ENCODE measurements around the gene PRELP. TPM values are rescaled to one million over a fixed set of nuclear protein-coding genes. Genes with fewer than 3 reads are reported as not detected.

Gene PRELP
- total RNA-seq, 2 donors from 2014 or later, result 232 to 244 TPM

DNA sequence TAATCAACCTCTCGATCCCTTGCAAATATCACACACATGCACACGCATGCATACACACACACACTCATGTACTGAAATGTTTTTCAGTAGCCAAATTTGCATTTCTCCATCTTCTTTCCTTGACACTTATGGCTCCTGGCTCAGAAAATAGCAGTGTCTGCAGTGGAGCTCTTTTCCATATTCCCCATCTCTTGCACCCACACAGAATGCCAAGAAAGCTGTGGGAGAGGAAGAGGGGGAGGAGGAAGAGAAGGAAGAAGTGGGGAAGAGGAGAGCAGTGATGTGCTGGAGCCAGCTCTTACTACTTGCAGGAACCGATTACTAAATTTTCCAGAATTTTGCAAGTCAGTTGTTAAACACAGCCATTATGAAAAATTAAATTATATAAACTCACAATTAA, 28.2 kb downstream of the PRELP start:
- no peak for DNase-seq (ENCODE audit: low spot score)
- ATAC-seq (ENCODE audit: insufficient number of reproducible peaks, low FRiP score, low read depth), result no peak
- Histone ChIP-seq H3K36me3 (no peaks in the 10 kb centered on the region), H3K9me3 (no peaks in the 10 kb centered on the region), H3K27ac (no peak overlapping the region), H3K27me3 (replicated peaks; ENCODE audit: insufficient read depth) (no peaks in the 10 kb centered on the region), H3K4me1 (ENCODE audit: control insufficient read depth in 1 of 2, low read depth in 2 of 2) (peaks cover 2 to 35% of the 10 kb centered on the region in 2 donors), H3K4me3 (no peak overlapping the region)
- TF ChIP-seq, protein P1, sequence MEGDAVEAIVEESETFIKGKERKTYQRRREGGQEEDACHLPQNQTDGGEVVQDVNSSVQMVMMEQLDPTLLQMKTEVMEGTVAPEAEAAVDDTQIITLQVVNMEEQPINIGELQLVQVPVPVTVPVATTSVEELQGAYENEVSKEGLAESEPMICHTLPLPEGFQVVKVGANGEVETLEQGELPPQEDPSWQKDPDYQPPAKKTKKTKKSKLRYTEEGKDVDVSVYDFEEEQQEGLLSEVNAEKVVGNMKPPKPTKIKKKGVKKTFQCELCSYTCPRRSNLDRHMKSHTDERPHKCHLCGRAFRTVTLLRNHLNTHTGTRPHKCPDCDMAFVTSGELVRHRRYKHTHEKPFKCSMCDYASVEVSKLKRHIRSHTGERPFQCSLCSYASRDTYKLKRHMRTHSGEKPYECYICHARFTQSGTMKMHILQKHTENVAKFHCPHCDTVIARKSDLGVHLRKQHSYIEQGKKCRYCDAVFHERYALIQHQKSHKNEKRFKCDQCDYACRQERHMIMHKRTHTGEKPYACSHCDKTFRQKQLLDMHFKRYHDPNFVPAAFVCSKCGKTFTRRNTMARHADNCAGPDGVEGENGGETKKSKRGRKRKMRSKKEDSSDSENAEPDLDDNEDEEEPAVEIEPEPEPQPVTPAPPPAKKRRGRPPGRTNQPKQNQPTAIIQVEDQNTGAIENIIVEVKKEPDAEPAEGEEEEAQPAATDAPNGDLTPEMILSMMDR (IDR thresholded peaks at IDR 0.05), result no peak

DNA sequence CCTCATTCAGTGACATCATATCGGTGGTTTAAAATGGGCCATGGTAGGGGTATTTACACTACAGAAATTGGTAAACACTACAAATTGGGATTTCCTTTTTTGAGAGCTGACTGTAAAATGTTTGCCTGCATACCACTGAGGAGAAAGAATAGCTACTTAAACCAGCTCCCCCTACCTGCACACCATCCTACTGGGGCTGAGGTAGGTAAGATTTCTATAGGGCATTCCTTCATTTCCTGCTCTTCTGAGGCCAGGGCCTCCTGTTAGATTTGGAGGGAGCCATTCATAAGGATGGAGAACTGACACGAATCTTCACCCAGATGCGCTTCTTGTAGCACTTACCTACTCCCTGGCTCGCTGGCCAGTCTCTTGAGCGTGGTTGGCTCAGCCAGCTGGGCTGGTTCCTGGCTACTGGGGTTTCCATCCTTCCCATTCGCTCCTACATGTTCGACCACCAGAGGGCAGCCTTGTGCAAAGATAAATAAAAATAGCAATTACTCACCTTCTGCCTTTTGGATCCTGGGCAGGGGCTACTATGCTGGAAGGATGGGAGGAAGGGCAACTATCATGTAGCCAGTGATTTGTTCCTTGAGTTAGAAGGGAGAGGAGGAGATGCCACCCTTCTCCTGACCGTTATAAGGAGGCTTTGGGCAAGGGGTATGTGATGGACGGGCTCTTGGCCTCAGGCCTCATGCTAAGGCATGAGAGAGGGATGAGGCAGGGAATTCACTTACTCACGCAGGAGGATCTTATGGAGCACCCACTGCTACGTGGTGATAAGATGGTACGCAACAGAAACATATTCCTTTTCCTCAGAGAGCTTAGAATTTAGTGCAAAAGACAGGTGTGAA, 29.0 kb downstream of the PRELP start:
- H3K36me3 ChIP-seq, result no peaks in the 10 kb centered on the region
- H3K27ac ChIP-seq, result no peak overlapping the region
- H3K4me3 ChIP-seq, result no peak overlapping the region
- TF ChIP-seq, protein P1 (IDR thresholded peaks at IDR 0.05), result peak; percentile 88
- H3K27me3 ChIP-seq (replicated peaks; ENCODE audit: insufficient read depth), result no peaks in the 10 kb centered on the region
- peaks cover 2 to 39% of the 10 kb centered on the region in 2 donors for H3K4me1 ChIP-seq (ENCODE audit: control insufficient read depth in 1 of 2, low read depth in 2 of 2)
- ATAC-seq (ENCODE audit: insufficient number of reproducible peaks, low FRiP score, low read depth) (peak; percentile 19), DNase-seq (ENCODE audit: low spot score) (peak; percentile 81)
- H3K9me3 ChIP-seq, result no peaks in the 10 kb centered on the region

DNA sequence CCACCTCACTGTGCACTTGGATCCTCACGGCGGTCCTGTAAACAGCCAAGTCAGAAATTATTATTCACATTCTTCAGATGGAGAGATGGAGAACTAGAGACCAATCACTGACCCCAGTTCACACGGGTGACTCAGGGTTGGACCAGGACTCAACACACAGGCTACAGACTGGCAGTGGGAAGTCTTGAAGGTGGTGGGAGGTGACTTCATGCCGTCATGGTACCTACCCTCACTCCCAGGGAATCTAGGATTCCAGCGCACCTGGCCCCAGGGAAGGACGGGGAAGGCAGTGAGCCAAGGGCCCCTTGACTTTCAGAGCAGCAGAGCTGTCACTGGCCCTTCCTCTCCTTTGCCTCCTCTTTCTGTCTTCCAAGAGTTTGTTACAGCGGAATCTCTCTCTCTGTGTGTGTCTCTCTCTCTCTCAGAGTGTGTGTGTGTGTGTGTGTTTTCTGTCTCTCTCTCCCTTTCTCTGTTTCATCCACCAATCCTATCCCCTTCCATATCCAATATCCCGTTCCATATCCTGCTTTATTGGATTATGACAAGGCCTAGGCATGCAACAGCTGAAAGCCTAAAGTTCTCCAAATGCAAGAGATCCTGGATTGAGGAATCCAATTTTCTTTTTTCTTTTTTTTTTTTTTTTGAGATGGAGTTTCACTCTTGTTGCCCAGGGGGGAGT, 30.1 kb downstream of the PRELP start:
- no peak for DNase-seq (ENCODE audit: low spot score)
- ATAC-seq (ENCODE audit: insufficient number of reproducible peaks, low FRiP score, low read depth), result no peak
- no peaks in the 10 kb centered on the region for H3K27me3 ChIP-seq (replicated peaks; ENCODE audit: insufficient read depth)
- H3K36me3 ChIP-seq, result no peaks in the 10 kb centered on the region
- H3K9me3 ChIP-seq, result no peaks in the 10 kb centered on the region
- H3K4me1 ChIP-seq (ENCODE audit: control insufficient read depth in 1 of 2, low read depth in 2 of 2), result peaks cover 2 to 39% of the 10 kb centered on the region in 2 donors
- TF ChIP-seq, protein P1 (IDR thresholded peaks at IDR 0.05), result no peak
- H3K4me3 ChIP-seq, result no peak overlapping the region
- no peak overlapping the region for H3K27ac ChIP-seq

DNA sequence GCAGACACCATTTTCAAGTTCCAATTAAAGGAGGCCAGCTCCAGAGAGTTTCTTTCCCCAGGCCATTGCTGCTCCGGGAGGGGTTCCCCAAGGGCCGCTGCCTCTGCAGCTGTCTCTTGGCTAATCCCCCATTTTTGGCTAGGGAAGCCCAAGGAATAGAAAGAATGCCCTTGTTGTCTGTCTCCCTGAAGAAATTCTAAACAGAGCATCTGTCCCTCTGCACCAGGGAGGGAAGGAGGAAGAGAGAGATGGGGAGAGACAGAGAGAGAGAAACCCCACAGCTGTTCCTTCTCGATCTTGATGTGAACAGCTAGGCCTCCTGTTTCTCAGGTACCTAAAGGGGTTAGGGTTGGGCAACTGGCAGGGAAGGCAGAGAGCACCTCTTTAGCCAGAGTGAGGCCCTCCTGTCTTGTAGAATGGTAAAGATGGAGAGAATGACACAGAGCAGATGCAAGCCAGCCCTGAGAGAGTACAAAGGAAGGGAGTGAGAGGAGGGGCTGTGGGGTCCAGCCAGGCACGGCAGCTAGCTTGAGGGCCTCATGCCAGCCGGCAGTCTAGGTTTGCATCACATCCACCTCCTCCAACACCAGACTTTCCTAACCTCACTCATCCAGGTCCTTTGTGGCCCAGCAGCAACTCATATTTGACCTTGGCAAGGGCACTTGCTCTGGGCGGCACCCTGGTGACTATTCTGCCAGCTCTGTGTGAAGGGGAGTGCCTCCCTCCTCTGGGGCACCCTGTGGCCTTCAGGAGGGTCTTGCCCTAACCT, 31.4 kb downstream of the PRELP start:
- no peak overlapping the region for H3K4me3 ChIP-seq
- peaks cover 2 to 29% of the 10 kb centered on the region in 2 donors for H3K4me1 ChIP-seq (ENCODE audit: control insufficient read depth in 1 of 2, low read depth in 2 of 2)
- DNase-seq (ENCODE audit: low spot score), result no peak

More for the DNA sequence above, 31.4 kb downstream of the PRELP start:
- no peaks in the 10 kb centered on the region for H3K36me3 ChIP-seq
- TF ChIP-seq, protein P1 (IDR thresholded peaks at IDR 0.05), result no peak
- no peaks in the 10 kb centered on the region for H3K9me3 ChIP-seq
- no peaks in the 10 kb centered on the region for H3K27me3 ChIP-seq (replicated peaks; ENCODE audit: insufficient read depth)
- no peak overlapping the region for H3K27ac ChIP-seq
- no peak for ATAC-seq (ENCODE audit: insufficient number of reproducible peaks, low FRiP score, low read depth)

All from thoracic aorta (tissue), 2 donors.